Hematopoietic multipotent progenitor cell treated with erythropoietin and hydrocortisone succinate and interleukin-3 and kit ligand, for 4 days (in vitro differentiated cells): ENCODE results near the gene TUBB2A.
"Not testable (repeated sequence)": the region's sequence is repeated elsewhere in the genome, so short reads cannot be mapped to it uniquely, and the experiment has no call there.

Experiments
- DNase-seq: peaks from one replicate; pipeline ENCODE4 v3.0.0-alpha.2; 2015

The TUBB2A gene

DNA sequence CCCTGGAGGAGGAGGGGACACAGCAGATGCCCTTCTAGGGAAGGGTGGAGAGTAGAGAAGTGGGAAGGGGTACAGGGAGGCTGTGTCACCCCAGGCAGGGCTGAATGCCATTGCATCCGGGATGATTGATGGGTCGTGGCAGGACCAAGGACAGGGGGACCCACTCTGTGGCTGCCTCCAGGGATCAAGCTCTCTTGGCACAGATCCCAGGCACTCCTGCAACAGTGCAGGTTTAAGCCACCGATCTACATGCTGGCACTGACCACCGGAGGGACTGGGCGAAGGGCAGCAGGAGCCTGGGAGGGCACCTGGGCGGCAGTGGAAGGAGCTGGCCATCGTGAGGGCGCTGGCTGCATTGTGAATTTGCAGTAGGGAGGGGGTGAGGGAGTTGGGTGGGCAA, 22.6 kb upstream of the TUBB2A start:
- DNase-seq: not testable (repeated sequence)

DNA sequence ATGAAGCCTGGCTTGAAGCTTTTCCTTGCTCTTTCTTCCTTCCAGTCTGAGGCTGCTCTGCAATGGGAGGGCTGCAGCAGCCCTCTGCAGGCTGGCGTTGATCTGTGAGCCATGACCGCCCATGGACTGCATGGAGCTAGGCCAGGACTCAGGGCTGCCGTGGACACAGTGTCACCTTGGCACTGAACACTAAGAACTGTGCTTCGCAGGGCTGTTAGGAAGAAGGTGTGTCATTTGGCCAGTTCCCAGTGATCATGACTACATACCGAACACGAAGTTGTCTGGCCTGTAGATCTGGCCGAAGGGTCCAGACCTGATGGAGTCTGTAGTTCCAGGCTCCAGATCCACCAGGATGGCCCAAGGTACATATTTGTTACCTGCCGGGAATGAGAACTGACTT, 21.3 kb upstream of the TUBB2A start:
- not testable (repeated sequence) for DNase-seq

DNA sequence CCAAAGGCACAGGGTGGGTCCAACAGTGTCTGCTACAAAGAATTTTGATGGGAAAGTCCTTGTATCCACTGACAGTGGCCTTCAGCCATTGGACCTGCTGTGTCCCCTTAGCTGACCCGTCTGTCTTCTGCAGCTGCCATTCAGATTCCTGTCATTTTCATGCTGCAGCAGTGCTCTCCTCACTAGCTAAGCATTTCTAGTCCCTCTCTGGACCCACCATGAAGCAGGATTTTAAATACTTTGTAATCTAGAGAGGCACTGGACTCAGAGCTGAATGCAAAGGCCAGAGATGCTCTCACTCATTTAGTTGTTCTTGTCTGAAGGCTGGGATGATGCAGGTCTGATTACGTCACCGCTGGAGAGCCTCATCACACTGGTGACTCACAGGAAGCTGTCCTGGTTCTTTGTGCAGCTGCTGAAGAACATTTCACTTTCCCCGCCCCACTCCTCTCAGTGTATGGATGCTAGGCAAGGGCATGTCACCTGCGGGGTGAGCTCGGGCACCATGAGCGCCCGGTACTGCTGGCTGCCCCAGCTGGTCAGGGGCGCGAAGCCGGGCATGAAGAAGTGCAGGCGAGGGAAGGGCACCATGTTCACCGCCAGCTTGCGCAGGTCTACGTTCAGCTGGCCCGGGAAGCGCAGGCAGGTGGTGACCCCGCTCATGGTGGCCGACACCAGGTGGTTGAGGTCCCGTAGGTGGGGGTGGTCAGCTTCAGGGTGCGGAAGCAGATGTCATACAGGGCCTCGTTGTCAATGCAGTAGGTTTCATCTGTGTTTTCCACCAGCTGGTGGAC, 19.4 kb upstream of the TUBB2A start:
- peak; percentile 60 for DNase-seq

DNA sequence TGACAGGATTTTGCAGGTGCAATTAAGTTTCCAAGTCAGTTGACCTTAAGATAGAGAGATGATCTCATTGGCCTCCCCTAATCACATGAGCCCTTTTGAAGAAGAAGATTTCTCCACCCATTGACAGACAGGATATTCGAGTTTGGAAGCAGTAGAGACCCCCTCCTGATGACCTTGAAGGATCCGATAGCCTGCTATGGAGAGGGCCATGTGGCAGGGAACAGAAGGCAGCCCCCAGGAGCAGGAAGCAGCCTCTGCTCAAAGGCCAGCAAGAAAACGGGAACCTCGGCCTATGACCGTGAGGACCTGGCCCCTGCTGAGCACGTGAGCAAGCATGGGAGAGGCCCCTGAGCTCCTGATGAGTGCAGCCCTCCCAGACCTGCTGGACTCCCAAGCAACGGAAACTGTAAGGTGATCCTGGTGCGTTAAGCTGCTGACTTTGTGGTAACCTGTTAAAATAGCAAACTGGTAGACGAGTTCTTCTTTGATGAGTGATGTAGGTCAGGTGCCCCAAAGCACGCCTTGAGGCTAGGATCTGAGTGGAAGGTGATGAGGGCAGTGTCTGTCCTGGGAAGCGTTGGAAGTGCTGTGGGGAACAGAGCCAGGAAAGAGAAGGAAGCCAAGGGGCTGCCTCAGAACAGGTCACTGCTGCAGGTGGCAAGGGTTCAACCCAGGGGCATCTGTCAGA, 18.5 kb upstream of the TUBB2A start:
- no peak for DNase-seq

DNA sequence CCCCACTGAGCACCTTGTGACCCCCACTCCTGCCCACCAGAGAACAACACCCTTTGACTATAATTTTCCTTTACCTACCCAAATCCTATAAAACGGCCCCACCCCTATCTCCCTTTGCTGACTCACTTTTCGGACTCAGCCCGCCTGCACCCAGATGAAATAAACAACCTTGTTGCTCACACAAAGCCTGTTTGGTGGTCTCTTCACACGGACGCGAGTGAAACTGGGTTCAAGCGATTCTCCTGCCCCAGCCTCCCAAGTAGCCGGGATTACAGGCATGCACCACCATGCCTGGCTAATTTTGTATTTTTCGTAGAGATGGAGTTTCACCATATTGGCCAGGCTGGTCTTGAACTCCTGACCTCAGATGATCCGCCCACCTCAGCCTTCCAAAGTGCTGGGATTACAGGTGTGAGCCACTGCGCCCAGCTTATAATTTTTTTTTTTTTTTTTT, 16.3 kb upstream of the TUBB2A start:
- DNase-seq: not testable (repeated sequence)

DNA sequence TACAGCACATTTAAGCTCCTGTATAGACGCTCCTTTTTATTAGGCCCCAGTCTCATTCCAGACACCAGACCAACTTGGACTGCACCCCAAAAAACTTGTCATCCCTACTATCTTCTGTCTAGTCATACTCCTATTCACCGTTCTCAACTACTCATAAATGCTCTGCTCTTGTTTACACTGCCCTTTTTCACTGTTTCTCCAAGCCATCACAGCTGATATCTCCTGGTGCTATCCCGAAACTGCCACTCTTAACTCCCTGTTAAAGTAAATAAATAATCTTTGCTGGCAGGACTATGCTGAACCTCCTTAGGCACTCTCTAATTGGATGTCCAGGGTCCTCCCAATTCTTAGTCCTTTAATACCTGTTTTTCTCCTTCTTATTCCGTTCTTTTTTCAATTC, 15.4 kb upstream of the TUBB2A start:
- not testable (repeated sequence) for DNase-seq

DNA sequence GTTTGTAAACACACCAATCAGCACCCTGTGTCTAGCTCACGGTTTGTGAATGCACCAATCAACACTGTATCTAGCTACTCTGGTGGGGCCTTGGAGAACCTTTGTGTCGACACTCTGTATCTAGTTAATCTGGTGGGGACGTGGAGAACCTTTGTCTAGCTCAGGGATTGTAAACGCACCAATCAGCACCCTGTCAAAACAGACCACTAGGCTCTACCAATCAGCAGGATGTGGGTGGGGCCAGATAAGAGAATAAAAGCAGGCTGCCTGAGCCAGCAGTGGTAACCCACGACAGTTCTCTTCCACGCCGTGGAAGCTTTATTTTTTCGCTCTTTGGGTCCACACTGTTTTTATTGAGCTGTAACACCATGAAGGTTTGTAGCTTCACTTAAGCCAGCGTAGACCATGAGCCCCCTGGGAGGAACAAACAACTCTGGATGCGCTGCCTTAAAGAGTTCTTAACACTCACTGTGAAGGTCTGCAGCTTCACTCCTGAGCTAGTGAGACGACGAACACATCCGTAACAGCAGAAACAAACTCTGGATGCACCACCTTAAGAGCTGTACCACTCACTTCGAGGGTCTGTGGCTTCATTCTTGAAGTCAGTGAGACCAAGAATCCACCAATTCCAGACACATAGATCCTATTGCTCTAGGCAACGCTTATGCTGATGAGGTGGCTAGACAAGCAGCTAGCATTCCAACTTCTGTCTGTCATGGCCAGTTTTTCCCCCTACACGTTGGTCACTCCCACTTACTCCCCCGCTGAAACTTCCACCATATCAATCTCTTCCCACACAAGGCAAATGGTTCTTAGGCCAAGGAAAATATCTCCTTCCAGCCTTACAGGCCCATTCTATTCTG, 14.2 kb upstream of the TUBB2A start:
- not testable (repeated sequence) for DNase-seq

DNA sequence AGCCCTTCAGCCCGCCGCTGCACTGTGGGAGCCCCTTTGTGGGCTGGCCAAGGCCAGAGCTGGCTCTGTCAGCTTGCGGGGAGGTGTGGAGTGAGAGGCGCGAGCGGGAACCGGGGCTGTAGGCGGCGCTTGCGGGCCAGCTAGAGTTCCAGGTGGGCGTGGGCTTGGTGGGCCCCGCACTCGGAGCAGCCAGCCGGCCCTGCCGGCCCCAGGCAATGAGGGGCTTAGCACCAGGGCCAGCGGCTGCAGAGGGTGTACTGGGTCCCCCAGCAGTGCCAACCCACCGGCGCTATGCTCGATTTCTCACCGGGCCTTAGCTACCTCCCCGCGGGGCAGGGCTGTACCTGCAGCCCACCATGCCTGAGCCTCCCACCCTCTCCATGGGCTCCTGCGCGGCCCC, 13.3 kb upstream of the TUBB2A start:
- DNase-seq: not testable (repeated sequence)

DNA sequence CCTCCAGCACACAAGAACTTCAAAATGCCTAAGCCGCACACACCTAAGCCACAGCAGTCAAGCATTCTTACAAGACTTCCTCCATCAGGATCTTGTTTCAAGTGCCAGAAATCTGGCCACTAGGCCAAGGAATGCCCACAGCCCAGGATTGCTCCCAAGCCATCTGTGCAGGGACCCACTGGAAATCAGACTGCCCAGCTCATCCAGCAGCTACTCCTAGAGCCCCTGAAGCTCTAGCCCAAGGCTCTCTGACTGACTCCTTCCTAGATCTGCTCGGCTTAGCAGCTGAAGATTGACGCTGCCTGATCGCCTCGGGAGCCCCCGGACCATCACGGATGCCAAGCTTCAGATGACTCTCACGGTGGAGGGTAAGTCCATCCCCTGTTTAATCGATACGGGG, 10.7 kb upstream of the TUBB2A start:
- not testable (repeated sequence) for DNase-seq

DNA sequence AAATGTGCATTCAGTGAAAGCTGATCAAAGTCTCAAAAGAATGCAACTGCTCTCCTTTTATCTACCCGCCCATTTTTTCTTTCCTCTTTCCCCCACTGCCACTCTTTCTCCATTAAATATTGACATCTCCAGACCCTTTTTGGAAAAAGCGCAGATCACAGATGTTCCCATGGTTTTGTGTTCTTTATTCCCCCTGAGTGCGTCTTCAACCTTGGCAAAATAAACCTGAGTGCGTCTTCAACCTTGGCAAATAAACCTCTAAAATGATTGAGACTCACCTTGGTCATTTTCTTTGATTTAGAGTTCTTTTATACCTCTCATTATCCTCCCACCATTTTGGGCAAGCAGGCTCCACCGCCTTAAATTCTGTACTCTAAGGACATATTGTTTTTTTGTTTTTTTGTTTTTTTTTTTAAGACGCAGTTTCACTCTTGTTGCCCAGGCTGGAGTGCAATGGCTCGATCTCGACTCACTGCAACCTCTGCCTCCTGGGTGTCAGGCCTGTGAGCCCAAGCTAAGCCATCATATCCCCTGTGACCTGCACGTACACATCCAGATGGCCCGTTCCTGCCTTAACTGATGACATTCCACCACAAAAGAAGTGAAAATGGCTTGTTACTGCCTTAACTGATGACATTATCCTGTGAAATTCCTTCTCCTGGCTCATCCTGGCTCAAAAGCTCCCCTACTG, 9.3 kb upstream of the TUBB2A start:
- not testable (repeated sequence) for DNase-seq

DNA sequence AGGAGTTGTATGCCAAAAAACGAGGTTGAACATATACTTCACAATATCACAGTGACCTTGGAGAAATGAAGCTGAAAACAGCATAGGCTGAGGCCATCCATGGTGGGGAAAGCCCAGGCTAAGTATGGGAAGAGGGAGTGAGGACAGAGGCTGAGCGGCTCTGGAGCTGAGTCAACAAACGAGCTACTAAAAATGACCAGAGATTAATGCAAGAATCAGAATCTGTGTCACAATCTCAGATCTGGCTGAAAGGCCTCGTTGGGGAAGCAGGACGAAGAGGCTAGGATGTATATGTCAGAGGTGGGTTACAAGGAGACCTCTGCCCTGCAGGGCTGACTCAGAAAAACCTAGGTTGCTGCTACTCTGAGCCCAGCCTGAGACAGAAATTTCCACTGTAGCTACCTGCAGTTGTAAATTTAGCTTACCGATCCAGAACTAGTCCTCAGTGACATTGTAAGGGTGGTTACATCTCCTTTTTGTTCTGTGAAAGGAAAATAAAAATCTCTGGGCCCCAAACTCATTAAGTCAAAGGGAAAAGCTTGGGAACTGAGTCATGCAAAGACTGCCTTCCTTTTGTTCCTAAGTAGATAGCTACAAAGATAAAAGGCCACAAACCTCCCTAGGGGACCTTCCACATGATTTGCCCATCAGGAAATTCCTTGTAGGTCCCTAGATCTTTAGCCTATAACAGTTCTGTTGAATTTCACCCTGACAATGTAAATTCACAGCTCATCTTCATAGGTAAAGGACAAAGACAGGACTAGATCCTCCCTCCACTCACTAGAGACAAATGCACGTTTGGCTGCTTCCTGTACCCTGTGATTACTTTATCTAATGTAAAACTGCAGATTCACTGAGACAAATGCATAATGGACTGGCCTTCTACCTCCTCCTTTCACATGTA, 8.5 kb upstream of the TUBB2A start:
- peak; percentile 34 for DNase-seq

DNA sequence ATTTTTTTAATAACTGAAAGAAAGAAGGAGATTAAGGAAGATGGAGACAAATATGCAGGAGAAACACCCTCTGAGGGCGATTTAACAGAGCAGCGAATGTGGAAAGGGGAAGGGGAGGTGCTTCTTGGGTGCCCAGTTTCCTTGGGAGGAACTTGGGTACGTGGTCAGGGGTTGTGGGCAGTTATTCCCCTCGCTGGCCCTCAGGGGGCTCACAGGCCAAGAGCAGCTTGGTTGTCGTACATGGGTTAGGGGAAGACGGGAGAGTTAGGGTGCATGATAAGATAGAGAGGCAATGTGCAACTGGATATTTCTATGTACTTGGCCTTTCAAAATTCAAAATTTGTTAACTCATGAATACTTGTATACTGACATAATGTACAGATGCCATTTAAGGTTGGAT, 7.0 kb upstream of the TUBB2A start:
- peak; percentile 23 for DNase-seq

DNA sequence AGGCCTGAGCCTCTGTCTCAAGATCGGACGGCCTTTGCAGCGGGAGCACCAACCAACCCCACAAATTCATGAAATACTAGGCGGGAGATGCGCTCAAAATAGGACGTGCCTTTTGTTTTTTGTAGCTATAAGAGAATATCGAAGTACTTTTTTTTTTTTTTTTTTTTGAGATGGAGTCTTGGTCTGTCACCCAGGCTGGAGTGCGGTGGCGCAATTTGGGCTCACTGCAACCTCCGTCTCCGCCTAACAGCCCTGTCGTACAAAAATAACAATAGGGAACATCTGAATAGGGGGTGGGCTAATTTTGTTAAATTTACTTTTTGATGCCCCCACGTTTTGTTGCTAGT, 5.9 kb upstream of the TUBB2A start:
- no peak for DNase-seq

DNA sequence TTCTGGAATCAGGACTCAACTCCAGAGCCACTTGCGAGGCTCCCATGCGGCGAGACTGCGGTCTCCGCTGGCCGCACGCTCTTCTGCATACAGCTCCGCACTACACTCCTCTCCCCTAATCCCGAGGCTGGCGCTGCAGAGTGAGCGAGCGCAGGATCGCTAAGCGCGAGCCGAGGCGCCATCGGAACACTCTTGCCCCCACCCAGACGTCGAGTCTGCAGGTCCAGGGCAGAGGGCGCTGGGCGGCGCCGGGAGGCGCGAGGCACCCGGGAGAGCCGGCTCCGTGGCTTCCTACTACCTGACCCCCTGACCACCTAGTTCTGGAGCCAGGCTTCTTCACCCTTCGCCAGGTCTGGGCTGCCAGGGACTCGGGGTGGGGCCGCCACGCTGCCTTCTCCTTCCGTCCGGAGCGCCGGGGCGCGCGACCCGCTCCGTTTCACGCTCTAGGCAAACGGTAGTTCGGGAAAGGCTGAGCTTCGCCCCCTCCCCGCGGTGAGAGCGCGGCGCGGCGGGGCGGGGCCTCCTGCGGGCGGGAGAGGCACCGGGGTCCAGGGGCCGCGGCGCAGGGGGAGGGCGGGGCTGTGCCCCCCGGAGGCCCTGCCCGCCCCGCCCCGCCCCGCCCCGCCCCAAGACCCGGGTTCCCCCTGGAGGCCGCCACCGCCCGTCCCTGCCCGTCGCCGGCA, 5.4 kb upstream of the TUBB2A start:
- DNase-seq: peak; percentile 88

DNA sequence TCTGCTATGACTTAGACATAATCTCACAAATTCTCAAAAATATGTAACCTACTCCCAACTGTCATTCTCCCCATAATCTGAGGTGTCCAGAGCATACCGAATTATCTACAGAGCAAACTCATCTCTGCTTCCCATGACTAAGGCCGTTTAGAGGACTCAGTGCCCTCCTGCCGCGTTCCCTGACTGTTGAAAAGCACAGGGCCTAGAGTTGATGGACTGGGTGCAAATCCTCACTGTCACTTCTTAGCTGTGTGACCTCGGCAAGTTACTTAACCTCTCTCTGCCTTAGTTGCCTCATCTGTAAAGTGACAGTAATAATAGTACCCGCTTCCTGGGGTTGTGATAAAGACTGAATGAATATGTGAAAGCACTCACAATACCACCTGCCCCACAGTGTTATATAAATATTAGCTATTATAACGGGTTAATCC, 4.7 kb upstream of the TUBB2A start:
- peak; percentile 58 for DNase-seq

DNA sequence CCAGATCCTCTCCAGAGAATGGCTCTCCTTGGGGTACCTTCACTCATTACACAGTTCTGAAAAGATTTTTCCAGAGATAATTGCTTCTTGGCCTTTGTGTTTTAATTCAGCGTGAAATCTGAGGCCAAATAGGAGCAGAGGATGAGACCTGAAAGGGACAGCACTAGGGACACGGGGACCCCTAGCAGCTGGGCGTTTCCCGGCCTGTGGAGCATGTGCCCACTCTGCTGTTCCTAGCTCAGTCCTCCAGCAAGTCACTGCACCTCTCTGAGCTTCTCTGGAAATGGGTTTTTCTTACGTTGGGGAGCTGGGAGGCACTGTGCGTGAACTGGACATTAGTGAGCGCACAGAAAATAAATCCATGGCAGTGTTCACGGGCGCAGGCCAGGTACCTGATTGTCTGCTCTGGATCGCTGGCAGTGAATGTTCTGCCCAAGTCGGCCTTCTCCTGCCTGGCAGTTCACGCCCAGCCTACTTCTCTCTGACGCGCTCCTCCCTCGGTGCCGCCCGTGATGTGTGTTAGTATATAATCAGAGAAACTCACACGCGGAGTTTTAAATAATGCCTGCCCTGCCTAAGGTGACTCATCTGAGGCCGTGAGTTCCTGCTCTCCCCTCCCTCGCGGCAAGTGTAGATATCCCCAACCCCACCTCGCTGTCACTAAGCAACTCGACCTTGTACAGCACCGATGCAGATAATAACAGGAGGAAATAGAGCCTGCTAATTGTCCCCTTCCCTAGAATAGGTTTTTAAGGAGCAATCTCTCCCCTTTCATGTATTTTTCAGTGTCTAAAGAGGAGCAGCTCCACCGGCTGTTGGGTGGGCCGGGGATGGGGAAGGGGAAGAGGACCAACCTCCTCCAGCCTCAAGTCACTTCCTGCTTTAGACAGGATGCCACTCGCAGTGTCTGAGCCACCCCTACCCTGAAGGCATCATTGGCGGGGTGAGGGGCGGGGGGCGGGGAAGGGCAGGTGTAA, 2.7 kb upstream of the TUBB2A start:
- peak; percentile 90 for DNase-seq

DNA sequence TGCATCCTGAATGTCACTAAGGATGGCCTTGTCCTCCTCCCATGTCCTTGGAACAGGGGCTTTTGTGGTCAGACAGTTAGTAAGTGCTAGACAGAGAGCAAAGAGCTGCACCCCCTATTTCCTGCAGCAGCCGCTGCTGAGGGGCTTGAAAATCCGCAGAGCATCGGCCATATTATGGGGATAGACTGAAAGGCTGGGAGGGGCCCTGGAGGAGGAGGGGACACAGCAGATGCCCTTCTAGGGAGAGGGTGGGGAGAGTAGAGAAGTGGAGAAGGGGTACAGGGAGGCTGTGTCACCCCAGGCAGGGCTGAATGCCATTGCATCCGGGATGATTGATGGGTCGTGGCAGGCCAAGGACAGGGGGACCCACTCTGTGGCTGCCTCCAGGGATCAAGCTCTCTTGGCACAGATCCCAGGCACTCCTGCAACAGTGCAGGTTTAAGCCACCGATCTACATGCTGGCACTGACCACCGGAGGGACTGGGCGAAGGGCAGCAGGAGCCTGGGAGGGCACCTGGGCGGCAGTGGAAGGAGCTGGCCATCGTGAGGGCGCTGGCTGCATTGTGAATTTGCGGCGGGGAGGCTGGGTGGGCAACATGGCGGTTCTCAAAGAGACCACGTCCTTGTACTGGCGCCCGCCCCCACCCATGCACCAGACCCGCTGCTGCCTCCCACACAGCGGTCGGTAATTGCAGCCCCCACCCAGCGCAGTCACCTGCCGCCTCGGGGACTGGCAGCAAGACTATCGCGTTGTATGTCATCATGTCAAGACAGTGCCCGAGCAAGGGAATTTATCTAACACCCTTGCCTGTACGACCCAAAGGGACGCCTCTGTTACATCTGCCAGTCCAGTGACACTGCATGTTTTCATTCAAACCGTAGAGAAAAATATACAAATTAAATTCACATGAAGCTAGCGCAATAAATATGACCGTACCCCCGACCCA, 887 bp downstream of the TUBB2A start:
- DNase-seq: peak; percentile 57

DNA sequence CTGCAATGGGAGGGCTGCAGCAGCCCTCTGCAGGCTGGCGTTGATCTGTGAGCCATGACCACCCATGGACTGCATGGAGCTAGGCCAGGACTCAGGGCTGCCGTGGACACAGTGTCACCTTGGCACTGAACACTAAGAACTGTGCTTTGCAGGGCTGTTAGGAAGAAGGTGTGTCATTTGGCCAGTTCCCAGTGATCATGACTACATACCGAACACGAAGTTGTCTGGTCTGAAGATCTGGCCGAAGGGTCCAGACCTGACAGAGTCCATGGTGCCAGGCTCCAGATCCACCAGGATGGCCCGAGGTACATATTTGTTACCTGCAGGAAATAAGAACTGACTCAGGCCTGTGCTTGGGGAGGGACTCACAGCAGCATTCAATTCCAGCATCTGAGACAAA, 1.9 kb downstream of the TUBB2A start:
- not testable (repeated sequence) for DNase-seq

DNA sequence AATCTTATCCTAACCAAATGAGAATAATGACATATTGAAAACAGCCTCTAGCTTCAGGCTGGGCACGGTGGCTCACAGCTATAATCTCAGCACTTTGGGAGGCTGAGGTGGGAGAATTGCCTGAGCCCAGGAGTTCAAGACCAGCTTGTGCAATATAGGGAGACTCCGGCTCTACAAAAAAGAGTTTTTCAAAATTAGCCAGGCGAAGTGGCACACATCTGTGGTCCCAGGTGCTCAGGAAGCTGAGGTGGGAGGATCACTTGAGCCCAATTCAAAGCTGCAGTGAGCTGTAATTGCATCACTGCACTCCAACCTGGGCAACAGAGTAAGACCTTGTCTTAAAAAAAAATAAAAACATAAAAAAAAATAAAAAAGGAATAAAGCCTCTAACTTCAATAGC, 4.7 kb downstream of the TUBB2A start:
- no peak for DNase-seq
